HepG2 (cell line): Measurements from ENCODE around the gene PRTN3. TPM values are rescaled to one million over a fixed set of nuclear protein-coding genes. Genes with fewer than 3 reads are reported as not detected.

Experiments used
- ARID2 ChIP-seq: sonication (generic); formaldehyde crosslinking; IDR thresholded peaks from 2 replicates; pipeline ENCODE4 v1.8.1; 2022; ENCODE audit warnings: mild to moderate bottlenecking, missing genetic modification reagents, borderline replicate concordance
- GPN1 ChIP-seq: sonication (generic); formaldehyde crosslinking; IDR thresholded peaks from 2 replicates; pipeline ENCODE4 v1.5.1; 2020; ENCODE audit warnings: missing genetic modification reagents, borderline replicate concordance
- HOXA5 ChIP-seq: sonication (generic); formaldehyde crosslinking; IDR thresholded peaks from 2 replicates; pipeline ENCODE4 v1.4.0; 2020; ENCODE audit warnings: missing genetic modification reagents
- KAT7 ChIP-seq: IDR thresholded peaks from 2 replicates; pipeline ENCODE4 v1.6.1; 2018; ENCODE audit warnings: borderline replicate concordance, missing compliant biosample characterization
- KDM1A ChIP-seq: IDR thresholded peaks from 2 replicates; pipeline ENCODE4 v1.6.1; 2016; ENCODE audit warnings: missing compliant biosample characterization
- MIER3 ChIP-seq: IDR thresholded peaks from 2 replicates; pipeline ENCODE4 v1.6.1; 2016; ENCODE audit warnings: missing compliant biosample characterization, borderline replicate concordance
- NFRKB ChIP-seq: fragments of 450-650 bp; IDR thresholded peaks from 2 replicates; pipeline ENCODE4 v1.6.1; 2017
- PBX2 ChIP-seq: IDR thresholded peaks from 2 replicates; pipeline ENCODE4 v1.6.1; 2016; ENCODE audit warnings: control low read depth
- POGK ChIP-seq: sonication (generic); formaldehyde crosslinking; conservative IDR thresholded peaks from 2 replicates; pipeline ENCODE4 v1.8.0; 2022; ENCODE audit warnings: mild to moderate bottlenecking, moderate library complexity, missing genetic modification reagents
- SKI ChIP-seq: fragments of 450-650 bp; IDR thresholded peaks from one replicate; pipeline ENCODE4 v1.6.1; 2018; ENCODE audit warnings: mild to moderate bottlenecking; ENCODE audit not compliant: partially characterized antibody
- TOPORS ChIP-seq: sonication (generic); formaldehyde crosslinking; IDR thresholded peaks from 2 replicates; pipeline ENCODE4 v1.8.0; 2023; ENCODE audit warnings: mild to moderate bottlenecking, missing genetic modification reagents
- ZFP41 ChIP-seq: sonication (generic); formaldehyde crosslinking; IDR thresholded peaks from 2 replicates; pipeline ENCODE4 v1.4.0; 2020; ENCODE audit warnings: mild to moderate bottlenecking, missing genetic modification reagents, borderline replicate concordance
- ZMAT5 ChIP-seq: sonication (generic); formaldehyde crosslinking; IDR thresholded peaks from 2 replicates; pipeline ENCODE4 v1.5.0; 2020; ENCODE audit warnings: mild to moderate bottlenecking, low read depth, missing genetic modification reagents, borderline replicate concordance
- ZNF431 ChIP-seq: sonication (generic); formaldehyde crosslinking; IDR thresholded peaks from 2 replicates; pipeline ENCODE4 v1.9.0; 2022; ENCODE audit warnings: missing genetic modification reagents, low read depth, mild to moderate bottlenecking, borderline replicate concordance
- ZNF510 ChIP-seq: sonication (generic); formaldehyde crosslinking; IDR thresholded peaks from 2 replicates; pipeline ENCODE4 v1.4.0; 2020; ENCODE audit warnings: low read depth, mild to moderate bottlenecking, missing genetic modification reagents
- ZNF512 ChIP-seq: sonication (generic); formaldehyde crosslinking; IDR thresholded peaks from 2 replicates; pipeline ENCODE4 v1.4.0; 2020; ENCODE audit warnings: mild to moderate bottlenecking, missing genetic modification reagents
- ZNF580 ChIP-seq: IDR thresholded peaks from 2 replicates; pipeline ENCODE4 v1.6.1; 2016; ENCODE audit warnings: low read depth, borderline replicate concordance
- ZNF629 ChIP-seq: sonication (generic); formaldehyde crosslinking; conservative IDR thresholded peaks from 2 replicates; pipeline ENCODE4 v1.5.0; 2020; ENCODE audit warnings: missing genetic modification reagents
- ZNF639 ChIP-seq: conservative IDR thresholded peaks from 2 replicates; pipeline ENCODE4 v1.6.1; 2018; ENCODE audit warnings: missing genetic modification reagents
- ZNF691 ChIP-seq: sonication (generic); formaldehyde crosslinking; IDR thresholded peaks from 2 replicates; pipeline ENCODE4 v1.4.0; 2020; ENCODE audit warnings: missing genetic modification reagents, low read depth, mild to moderate bottlenecking, borderline replicate concordance
- ZSCAN25 ChIP-seq: sonication (generic); formaldehyde crosslinking; IDR thresholded peaks from 2 replicates; pipeline ENCODE4 v1.8.0; 2022; ENCODE audit warnings: mild to moderate bottlenecking, missing genetic modification reagents
- polyA plus RNA-seq, 8 experiments: library from polyadenylated mRNA; depleted of rRNA in 3 of 8; stranded (reverse) in 7 of 8; unstranded in 1 of 8; fragments of >200 nt; fragmentation: Illumina TruSeq in 4 of 8; extraction: Trizol in 4 of 8; gene quantifications; 2 replicates each; pipeline versions ENCODE4 v1.2.1 to v1.2.3, GENCODE V29; 2011 to 2016; ENCODE audit warnings: low read depth in 4 of 8, missing spikeins in 1 of 8, mixed read lengths in 1 of 8; ENCODE audit not compliant: insufficient read depth in 1 of 8
- total RNA-seq, 5 experiments: library from RNA; depleted of rRNA; stranded (reverse); fragments of >200 nt; fragmentation: Illumina TruSeq; extraction: Trizol; gene quantifications; 2 replicates each; pipeline ENCODE4 v1.2.3, GENCODE V29; 2016; ENCODE audit warnings: low read depth in 1 of 5

The PRTN3 gene
- total and polyA plus RNA-seq, 2 of the 13 experiments (the other 11 are each of a cell fraction or from before 2014, with no cell fraction given): not detected

GRCh38 chr19:892894-893689 lies 52.3 kb downstream of the PRTN3 start, which contains the start of the genes MED16 and RNU6-9 (continued):
- TF ChIP-seq HOXA5 (CRISPR knock-in tag) (peak; percentile 93), MIER3 (CRISPR knock-in tag) (no peak), GPN1 (CRISPR knock-in tag) (no peak), KAT7 (no peak), ZMAT5 (CRISPR knock-in tag) (no peak), ZNF512 (CRISPR knock-in tag) (no peak), ZNF510 (CRISPR knock-in tag) (no peak), ZNF580 (CRISPR knock-in tag) (no peak), ARID2 (CRISPR knock-in tag) (no peak), ZNF691 (CRISPR knock-in tag) (no peak), ZNF431 (CRISPR knock-in tag) (0 out of 2 replicates have a peak, but pooled peaks have one; percentile 75), POGK (CRISPR knock-in tag) (no peak; the same call in 1 of the 2 replicates), NFRKB (no peak), ZNF639 (0 out of 2 replicates have a peak, but pooled peaks have one; percentile 38), ZFP41 (no peak), ZNF629 (CRISPR knock-in tag) (no peak), SKI (no peak), TOPORS (CRISPR knock-in tag) (0 out of 2 replicates have a peak, but pooled peaks have one; percentile 29), KDM1A (CRISPR knock-in tag) (no peak), PBX2 (CRISPR knock-in tag) (no peak), ZSCAN25 (no peak)
